ENCODE data around the gene CPNE8.

CPNE8 gene

GRCh38 chr12:38689195-38689594 lies 216.2 kb downstream of the CPNE8 start:
- Histone ChIP-seq H3K27me3 (ENCODE audit: insufficient read depth, low read length, poor library complexity, severe bottlenecking) (no peaks in the 10 kb centered on the region), H3K36me3 (ENCODE audit: insufficient read depth, low read length) (no peaks in the 10 kb centered on the region), H4K20me1 (ENCODE audit: insufficient read depth, low read length, poor library complexity, severe bottlenecking) (no peaks in the 10 kb centered on the region), H3K4me3 (ENCODE audit: low read length, poor library complexity, severe bottlenecking) (no peak overlapping the region), H3F3A (ENCODE audit: low read depth) (no peaks in the 10 kb centered on the region), H3K9me2 (replicated peaks; ENCODE audit: low read depth, low read length) (no peaks in the 10 kb centered on the region), H2AFZ (ENCODE audit: low read length) (no peak overlapping the region), H3K9me3 (ENCODE audit: insufficient read depth, low read depth, low read length) (no peaks in the 10 kb centered on the region; the same call in 1 of the 2 replicates), H3K4me2 (ENCODE audit: low read depth, low read length, poor library complexity, severe bottlenecking) (no peak overlapping the region), H3K9ac (ENCODE audit: low read depth, low read length, poor library complexity, severe bottlenecking) (no peak overlapping the region), H3K4me1 (ENCODE audit: insufficient read depth, low read length, poor library complexity, severe bottlenecking) (no peaks in the 10 kb centered on the region), H3K79me2 (ENCODE audit: insufficient read depth, low read length) (no peaks in the 10 kb centered on the region)
- no peak for TF ChIP-seq EZH2phosphoT487 (IDR thresholded peaks at IDR 0.05; ENCODE audit: borderline replicate concordance)
- TF ChIP-seq, protein P1, sequence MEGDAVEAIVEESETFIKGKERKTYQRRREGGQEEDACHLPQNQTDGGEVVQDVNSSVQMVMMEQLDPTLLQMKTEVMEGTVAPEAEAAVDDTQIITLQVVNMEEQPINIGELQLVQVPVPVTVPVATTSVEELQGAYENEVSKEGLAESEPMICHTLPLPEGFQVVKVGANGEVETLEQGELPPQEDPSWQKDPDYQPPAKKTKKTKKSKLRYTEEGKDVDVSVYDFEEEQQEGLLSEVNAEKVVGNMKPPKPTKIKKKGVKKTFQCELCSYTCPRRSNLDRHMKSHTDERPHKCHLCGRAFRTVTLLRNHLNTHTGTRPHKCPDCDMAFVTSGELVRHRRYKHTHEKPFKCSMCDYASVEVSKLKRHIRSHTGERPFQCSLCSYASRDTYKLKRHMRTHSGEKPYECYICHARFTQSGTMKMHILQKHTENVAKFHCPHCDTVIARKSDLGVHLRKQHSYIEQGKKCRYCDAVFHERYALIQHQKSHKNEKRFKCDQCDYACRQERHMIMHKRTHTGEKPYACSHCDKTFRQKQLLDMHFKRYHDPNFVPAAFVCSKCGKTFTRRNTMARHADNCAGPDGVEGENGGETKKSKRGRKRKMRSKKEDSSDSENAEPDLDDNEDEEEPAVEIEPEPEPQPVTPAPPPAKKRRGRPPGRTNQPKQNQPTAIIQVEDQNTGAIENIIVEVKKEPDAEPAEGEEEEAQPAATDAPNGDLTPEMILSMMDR (conservative IDR thresholded peaks at IDR 0.05; ENCODE audit: low read length) = no peak

GRCh38 chr12:38682521-38682920 lies 222.9 kb downstream of the CPNE8 start:
- Histone ChIP-seq H3K4me1 (ENCODE audit: insufficient read depth, low read length, poor library complexity, severe bottlenecking) (no peaks in the 10 kb centered on the region), H3K27me3 (ENCODE audit: insufficient read depth, low read length, poor library complexity, severe bottlenecking) (no peaks in the 10 kb centered on the region), H2AFZ (ENCODE audit: low read length) (no peak overlapping the region), H3K4me2 (ENCODE audit: low read depth, low read length, poor library complexity, severe bottlenecking) (no peak overlapping the region), H3K9ac (ENCODE audit: low read depth, low read length, poor library complexity, severe bottlenecking) (no peak overlapping the region), H3K4me3 (ENCODE audit: low read length, poor library complexity, severe bottlenecking) (no peak overlapping the region), H4K20me1 (ENCODE audit: insufficient read depth, low read length, poor library complexity, severe bottlenecking) (no peaks in the 10 kb centered on the region), H3K36me3 (ENCODE audit: insufficient read depth, low read length) (no peaks in the 10 kb centered on the region), H3F3A (ENCODE audit: low read depth) (no peaks in the 10 kb centered on the region), H3K79me2 (ENCODE audit: insufficient read depth, low read length) (no peaks in the 10 kb centered on the region), H3K9me2 (replicated peaks; ENCODE audit: low read depth, low read length) (no peaks in the 10 kb centered on the region), H3K9me3 (ENCODE audit: insufficient read depth, low read depth, low read length) (no peaks in the 10 kb centered on the region)
- TF ChIP-seq EZH2phosphoT487 (IDR thresholded peaks at IDR 0.05; ENCODE audit: borderline replicate concordance) = no peak
- TF ChIP-seq, protein P1 (conservative IDR thresholded peaks at IDR 0.05; ENCODE audit: low read length) = no peak

- H3K27me3 ChIP-seq (ENCODE audit: insufficient read depth, low read length, poor library complexity, severe bottlenecking) = no peaks in the 10 kb centered on the region
- no peaks in the 10 kb centered on the region for H4K20me1 ChIP-seq (ENCODE audit: insufficient read depth, low read length, poor library complexity, severe bottlenecking)
- no peak overlapping the region for H2AFZ ChIP-seq (ENCODE audit: low read length)
- no peaks in the 10 kb centered on the region for H3K9me3 ChIP-seq (ENCODE audit: insufficient read depth, low read depth, low read length)
- no peaks in the 10 kb centered on the region for H3F3A ChIP-seq (ENCODE audit: low read depth)
- H3K36me3 ChIP-seq (ENCODE audit: insufficient read depth, low read length) = no peaks in the 10 kb centered on the region
- H3K4me2 ChIP-seq (ENCODE audit: low read depth, low read length, poor library complexity, severe bottlenecking) = no peak overlapping the region
- no peaks in the 10 kb centered on the region for H3K4me1 ChIP-seq (ENCODE audit: insufficient read depth, low read length, poor library complexity, severe bottlenecking)
- H3K4me3 ChIP-seq (ENCODE audit: low read length, poor library complexity, severe bottlenecking) = no peak overlapping the region
- no peaks in the 10 kb centered on the region for H3K9me2 ChIP-seq (replicated peaks; ENCODE audit: low read depth, low read length)
- no peaks in the 10 kb centered on the region for H3K79me2 ChIP-seq (ENCODE audit: insufficient read depth, low read length)
- no peak for TF ChIP-seq EZH2phosphoT487 (IDR thresholded peaks at IDR 0.05; ENCODE audit: borderline replicate concordance)
- TF ChIP-seq, protein P1 (conservative IDR thresholded peaks at IDR 0.05; ENCODE audit: low read length) = no peak
- H3K9ac ChIP-seq (ENCODE audit: low read depth, low read length, poor library complexity, severe bottlenecking) = no peak overlapping the region
Measured at GRCh38 chr12:38669530-38669929, 235.9 kb downstream of the CPNE8 start.

All from Loucy (cell line).